Breast epithelium (tissue), 3 donors: ENCODE measurements around the gene STT3B.

Source experiments
- POLR2A ChIP-seq: fragments of 450-650 bp; IDR thresholded peaks from one replicate; pipeline ENCODE4 v1.6.1; 2016; ENCODE audit warnings: antibody characterized with exemption, mild to moderate bottlenecking, moderate library complexity
- TF ChIP-seq, protein P1 (sequence below), 3 donors: fragments of 450-650 bp; IDR thresholded peaks; one replicate each; pipeline ENCODE4 v1.5.1; 2016 to 2017; ENCODE audit warnings: antibody characterized with exemption in 3 of 3, mild to moderate bottlenecking in 3 of 3, moderate library complexity in 3 of 3

DNA sequence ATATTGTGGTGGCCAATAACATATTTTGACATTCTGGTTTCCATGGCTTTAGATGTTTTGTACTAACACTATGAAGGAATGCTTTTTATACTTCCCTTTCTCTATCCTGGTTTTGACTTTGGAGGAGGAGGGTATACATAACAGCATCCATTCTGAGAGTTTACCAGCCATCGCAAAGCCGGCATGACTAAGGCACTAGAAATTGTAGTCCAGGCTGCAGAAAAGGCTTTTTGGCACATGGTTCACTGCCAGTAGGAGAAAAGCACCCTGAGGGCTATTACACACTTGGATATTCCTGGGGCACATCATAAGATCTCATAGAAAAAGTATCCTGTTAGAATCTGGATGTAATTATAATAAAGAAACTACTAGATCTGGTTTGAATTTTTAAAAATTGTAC, 101.8 kb downstream of the STT3B start:
- TF ChIP-seq, protein P1, sequence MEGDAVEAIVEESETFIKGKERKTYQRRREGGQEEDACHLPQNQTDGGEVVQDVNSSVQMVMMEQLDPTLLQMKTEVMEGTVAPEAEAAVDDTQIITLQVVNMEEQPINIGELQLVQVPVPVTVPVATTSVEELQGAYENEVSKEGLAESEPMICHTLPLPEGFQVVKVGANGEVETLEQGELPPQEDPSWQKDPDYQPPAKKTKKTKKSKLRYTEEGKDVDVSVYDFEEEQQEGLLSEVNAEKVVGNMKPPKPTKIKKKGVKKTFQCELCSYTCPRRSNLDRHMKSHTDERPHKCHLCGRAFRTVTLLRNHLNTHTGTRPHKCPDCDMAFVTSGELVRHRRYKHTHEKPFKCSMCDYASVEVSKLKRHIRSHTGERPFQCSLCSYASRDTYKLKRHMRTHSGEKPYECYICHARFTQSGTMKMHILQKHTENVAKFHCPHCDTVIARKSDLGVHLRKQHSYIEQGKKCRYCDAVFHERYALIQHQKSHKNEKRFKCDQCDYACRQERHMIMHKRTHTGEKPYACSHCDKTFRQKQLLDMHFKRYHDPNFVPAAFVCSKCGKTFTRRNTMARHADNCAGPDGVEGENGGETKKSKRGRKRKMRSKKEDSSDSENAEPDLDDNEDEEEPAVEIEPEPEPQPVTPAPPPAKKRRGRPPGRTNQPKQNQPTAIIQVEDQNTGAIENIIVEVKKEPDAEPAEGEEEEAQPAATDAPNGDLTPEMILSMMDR (IDR thresholded peaks at IDR 0.05), result no peak
- TF ChIP-seq POLR2A, result no peak
